Measurements from ENCODE around the gene SLC24A3.

SLC24A3 gene

GRCh38 chr20:19416627-19417026 lies 204.2 kb downstream of the SLC24A3 start:
- no peak overlapping the region for H3K4me3 ChIP-seq (ENCODE audit: low read depth, low read length)
- TF ChIP-seq MAX (IDR thresholded peaks at IDR 0.05; ENCODE audit: low read depth, low read length) (no peak), MYC (IDR thresholded peaks at IDR 0.05; ENCODE audit: low read depth, low read length) (no peak), POLR2A (IDR thresholded peaks at IDR 0.05; ENCODE audit: extremely low read depth, insufficient read length) (no peak)
- TF ChIP-seq, protein P1, sequence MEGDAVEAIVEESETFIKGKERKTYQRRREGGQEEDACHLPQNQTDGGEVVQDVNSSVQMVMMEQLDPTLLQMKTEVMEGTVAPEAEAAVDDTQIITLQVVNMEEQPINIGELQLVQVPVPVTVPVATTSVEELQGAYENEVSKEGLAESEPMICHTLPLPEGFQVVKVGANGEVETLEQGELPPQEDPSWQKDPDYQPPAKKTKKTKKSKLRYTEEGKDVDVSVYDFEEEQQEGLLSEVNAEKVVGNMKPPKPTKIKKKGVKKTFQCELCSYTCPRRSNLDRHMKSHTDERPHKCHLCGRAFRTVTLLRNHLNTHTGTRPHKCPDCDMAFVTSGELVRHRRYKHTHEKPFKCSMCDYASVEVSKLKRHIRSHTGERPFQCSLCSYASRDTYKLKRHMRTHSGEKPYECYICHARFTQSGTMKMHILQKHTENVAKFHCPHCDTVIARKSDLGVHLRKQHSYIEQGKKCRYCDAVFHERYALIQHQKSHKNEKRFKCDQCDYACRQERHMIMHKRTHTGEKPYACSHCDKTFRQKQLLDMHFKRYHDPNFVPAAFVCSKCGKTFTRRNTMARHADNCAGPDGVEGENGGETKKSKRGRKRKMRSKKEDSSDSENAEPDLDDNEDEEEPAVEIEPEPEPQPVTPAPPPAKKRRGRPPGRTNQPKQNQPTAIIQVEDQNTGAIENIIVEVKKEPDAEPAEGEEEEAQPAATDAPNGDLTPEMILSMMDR (IDR thresholded peaks at IDR 0.05; ENCODE audit: low read depth, low read length) = no peak
- DNase-seq (ENCODE audit: low read depth) = no peak

GRCh38 chr20:19419396-19419795 lies 207.0 kb downstream of the SLC24A3 start:
- H3K4me3 ChIP-seq (ENCODE audit: low read depth, low read length) = no peak overlapping the region
- TF ChIP-seq MAX (IDR thresholded peaks at IDR 0.05; ENCODE audit: low read depth, low read length) (no peak), POLR2A (IDR thresholded peaks at IDR 0.05; ENCODE audit: extremely low read depth, insufficient read length) (no peak), MYC (IDR thresholded peaks at IDR 0.05; ENCODE audit: low read depth, low read length) (no peak)
- TF ChIP-seq, protein P1 (IDR thresholded peaks at IDR 0.05; ENCODE audit: low read depth, low read length) = no peak
- DNase-seq (ENCODE audit: low read depth) = no peak

- DNase-seq (ENCODE audit: low read depth) = no peak
- TF ChIP-seq MYC (IDR thresholded peaks at IDR 0.05; ENCODE audit: low read depth, low read length) (no peak), MAX (IDR thresholded peaks at IDR 0.05; ENCODE audit: low read depth, low read length) (no peak), POLR2A (IDR thresholded peaks at IDR 0.05; ENCODE audit: extremely low read depth, insufficient read length) (no peak)
- TF ChIP-seq, protein P1 (IDR thresholded peaks at IDR 0.05; ENCODE audit: low read depth, low read length) = no peak
- H3K4me3 ChIP-seq (ENCODE audit: low read depth, low read length) = no peak overlapping the region
Measured at GRCh38 chr20:19423097-19423899, 210.9 kb downstream of the SLC24A3 start.

DNA sequence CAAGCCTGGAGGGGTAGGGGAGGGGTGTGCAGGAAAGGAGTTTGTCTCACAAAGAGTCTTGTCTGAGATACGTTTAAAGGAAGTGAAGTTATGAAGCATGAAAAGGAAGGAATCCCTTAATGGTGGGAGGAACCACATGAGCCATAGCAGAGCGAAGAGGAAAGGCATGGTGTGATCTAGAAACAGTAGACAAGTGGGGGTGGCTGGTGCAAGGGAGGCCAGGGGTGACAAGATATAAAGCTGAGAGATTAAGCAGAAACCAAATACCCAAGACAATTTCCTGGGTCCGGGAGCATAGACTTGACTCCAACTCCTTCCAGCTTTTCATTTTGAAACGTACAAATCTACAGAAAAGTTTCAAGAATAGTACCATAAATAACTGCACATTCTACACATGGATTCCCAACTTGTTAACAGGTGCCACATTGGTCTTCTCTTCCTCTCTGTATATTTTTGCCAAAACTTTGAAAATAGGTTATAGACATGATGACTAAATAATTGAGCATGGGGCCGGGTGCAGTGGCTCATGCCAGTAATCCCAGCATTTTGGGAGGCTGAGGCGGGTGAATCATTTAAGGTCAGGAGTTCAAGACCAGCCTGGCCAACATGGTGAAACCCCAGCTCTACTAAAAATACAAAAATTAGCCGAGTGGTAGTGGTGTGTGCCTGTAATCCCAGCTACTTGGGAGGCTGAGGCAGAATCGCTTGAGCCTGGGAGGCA lies 211.6 kb downstream of the SLC24A3 start:
- H3K4me3 ChIP-seq (ENCODE audit: low read depth, low read length) = no peak overlapping the region
- DNase-seq (ENCODE audit: low read depth) = no peak
- TF ChIP-seq POLR2A (IDR thresholded peaks at IDR 0.05; ENCODE audit: extremely low read depth, insufficient read length) (no peak), MYC (IDR thresholded peaks at IDR 0.05; ENCODE audit: low read depth, low read length) (no peak), MAX (IDR thresholded peaks at IDR 0.05; ENCODE audit: low read depth, low read length) (no peak)
- TF ChIP-seq, protein P1 (IDR thresholded peaks at IDR 0.05; ENCODE audit: low read depth, low read length) = no peak

- DNase-seq (ENCODE audit: low read depth) = no peak
- no peak for TF ChIP-seq MAX (IDR thresholded peaks at IDR 0.05; ENCODE audit: low read depth, low read length)
- TF ChIP-seq POLR2A (IDR thresholded peaks at IDR 0.05; ENCODE audit: extremely low read depth, insufficient read length) = no peak
- TF ChIP-seq, protein P1 (IDR thresholded peaks at IDR 0.05; ENCODE audit: low read depth, low read length) = no peak
- TF ChIP-seq MYC (IDR thresholded peaks at IDR 0.05; ENCODE audit: low read depth, low read length) = no peak
- no peak overlapping the region for H3K4me3 ChIP-seq (ENCODE audit: low read depth, low read length)
Measured at GRCh38 chr20:19426356-19426755, 213.9 kb downstream of the SLC24A3 start.

Measured in NB4 (cell line).